GM06990 (cell line): ENCODE measurements around the gene METRNL.
"Not testable (repeated sequence)": the region's sequence is repeated elsewhere in the genome, so short reads cannot be mapped to it uniquely, and the experiment has no call there.

Experiments used
- DNase-seq: peaks from one replicate; pipeline ENCODE4 v3.0.0-alpha.2; 2011; ENCODE audit not compliant: insufficient read length; ENCODE audit errors: extremely low read depth
- H3K27me3 ChIP-seq: replicated peaks from 2 replicates; pipeline ENCODE4 v1.6.0; 2011; ENCODE audit warnings: low read length; ENCODE audit not compliant: control insufficient read depth, insufficient read depth
- H3K36me3 ChIP-seq: 2 replicates; pipeline ENCODE4 v1.5.1; 2011; ENCODE audit warnings: low read length; ENCODE audit not compliant: control insufficient read depth, insufficient read depth
- H3K4me3 ChIP-seq: replicated peaks from 2 replicates; pipeline ENCODE4 v1.5.1; 2011; ENCODE audit warnings: low read depth, mild to moderate bottlenecking, control low read depth, low read length
- CTCF ChIP-seq: IDR thresholded peaks from 2 replicates; pipeline ENCODE4 v1.5.1; 2011; ENCODE audit warnings: low read length, control low read depth, mild to moderate bottlenecking, inconsistent platforms; ENCODE audit not compliant: insufficient read depth, poor library complexity, severe bottlenecking

Gene METRNL

GRCh38 chr17:83035722-83036121 lies 43.7 kb upstream of the METRNL start:
- TF ChIP-seq CTCF = no peak
- Histone ChIP-seq H3K36me3 (no peaks in the 10 kb centered on the region; the same call in 1 of the 2 replicates), H3K4me3 (no peak overlapping the region), H3K27me3 (no peaks in the 10 kb centered on the region)
- DNase-seq = no peak

GRCh38 chr17:83036193-83036592 lies 43.2 kb upstream of the METRNL start:
- no peak overlapping the region for H3K4me3 ChIP-seq
- no peak for TF ChIP-seq CTCF
- H3K36me3 ChIP-seq = no peaks in the 10 kb centered on the region; the same call in 1 of the 2 replicates
- no peak for DNase-seq
- no peaks in the 10 kb centered on the region for H3K27me3 ChIP-seq

GRCh38 chr17:83036666-83037065 lies 42.7 kb upstream of the METRNL start:
- no peak for DNase-seq
- no peaks in the 10 kb centered on the region; the same call in 1 of the 2 replicates for H3K36me3 ChIP-seq
- H3K4me3 ChIP-seq = no peak overlapping the region
- no peak for TF ChIP-seq CTCF
- H3K27me3 ChIP-seq = no peaks in the 10 kb centered on the region

GRCh38 chr17:83037084-83037873 lies 42.1 kb upstream of the METRNL start:
- Histone ChIP-seq H3K4me3 (no peak overlapping the region), H3K36me3 (no peaks in the 10 kb centered on the region; the same call in 1 of the 2 replicates), H3K27me3 (no peaks in the 10 kb centered on the region)
- no peak for DNase-seq
- TF ChIP-seq CTCF = no peak

GRCh38 chr17:83037874-83038165 lies 41.6 kb upstream of the METRNL start:
- no peaks in the 10 kb centered on the region for H3K27me3 ChIP-seq
- DNase-seq = no peak
- no peaks in the 10 kb centered on the region; the same call in 1 of the 2 replicates for H3K36me3 ChIP-seq
- TF ChIP-seq CTCF = no peak
- no peak overlapping the region for H3K4me3 ChIP-seq

GRCh38 chr17:83038983-83039382 lies 40.4 kb upstream of the METRNL start:
- H3K36me3 ChIP-seq, DNase-seq, H3K27me3 ChIP-seq, H3K4me3 ChIP-seq: not testable (repeated sequence)
